ENCODE data around the gene AK5. TPM values are rescaled to one million over a fixed set of nuclear protein-coding genes. Genes with fewer than 3 reads are reported as not detected.

Gene AK5
- total and polyA plus RNA-seq, 2 of the 4 experiments (the other 2 are of a cell fraction): 22.5 to 25.8 TPM

- H3K9me1 ChIP-seq (ENCODE audit: insufficient read depth, low read length): 0 out of 2 replicates have a peak, but pooled peaks cover 3% of the 10 kb centered on the region
- H3K4ac ChIP-seq (ENCODE audit: low read depth, low read length): no peak overlapping the region
- H2BK20ac ChIP-seq (ENCODE audit: low read depth, low read length): no peak overlapping the region
- in situ Hi-C loops (cut with MboI; ENCODE audit: low sequenced_read_pairs) (no loop called here), dilution Hi-C loops (cut with HindIII; ENCODE audit: low sequenced_read_pairs, unreplicated experiment) (no loop called here), intact Hi-C loops (cut with micrococcal nuclease) (no loop called here)
- TF ChIP-seq ELK1 (IDR thresholded peaks at IDR 0.05; ENCODE audit: borderline replicate concordance, low read depth, low read length): no peak
- no peak for TF ChIP-seq POLR2A (IDR thresholded peaks at IDR 0.05; ENCODE audit: low read depth, low read length)
- TF ChIP-seq CEBPB (IDR thresholded peaks at IDR 0.05; ENCODE audit: low read depth, low read length): peak; percentile 76
- no peak overlapping the region for H3K27ac ChIP-seq (ENCODE audit: insufficient read depth, low read length)
- H3K36me3 ChIP-seq (ENCODE audit: control insufficient read depth, insufficient read depth, low read length): no peaks in the 10 kb centered on the region
- peaks cover 3% of the 10 kb centered on the region; the same call in 1 of the 2 replicates for H3K4me1 ChIP-seq (ENCODE audit: control insufficient read depth, insufficient read depth, low read length)
- no peak overlapping the region for H2BK120ac ChIP-seq (ENCODE audit: low read depth, low read length)
- H4K91ac ChIP-seq (ENCODE audit: insufficient read depth, low read depth, low read length): no peak overlapping the region
- H2AK5ac ChIP-seq (ENCODE audit: low read depth, low read length): no peak overlapping the region
- H3K79me1 ChIP-seq (ENCODE audit: low read depth in 1 of 2, low read length in 2 of 2): no peaks in the 10 kb centered on the region
- ChIA-PET CTCF (interaction anchor here (0.5 kb wide), 1 partner anchor 424 kb away, joined by 3 read pairs; no protein-coding TSS in a partner anchor), POLR2A (ENCODE audit: unreplicated experiment) (no interaction called here)
- no peak overlapping the region for H2AFZ ChIP-seq (replicated peaks; ENCODE audit: low read length, poor library complexity)
- H3K14ac ChIP-seq (replicated peaks; ENCODE audit: low read depth, low read length): no peak overlapping the region
- H3K9ac ChIP-seq (ENCODE audit: low read depth, low read length): no peak overlapping the region
- no peak overlapping the region for H4K5ac ChIP-seq (ENCODE audit: low read depth, low read length)
- no peak overlapping the region for H3K4me3 ChIP-seq (ENCODE audit: insufficient read depth, low read depth, low read length)
- no peaks in the 10 kb centered on the region for H3K27me3 ChIP-seq (ENCODE audit: control insufficient read depth, insufficient read depth, low read length)
- no peak overlapping the region for H3K4me2 ChIP-seq (ENCODE audit: low read depth, low read length)
- DNase-seq (peak; percentile 19), ATAC-seq (ENCODE audit: low read depth) (no peak; the same call in 1 of the 2 replicates)
- H4K20me1 ChIP-seq (ENCODE audit: insufficient read depth, low read length): no peaks in the 10 kb centered on the region
- no peak overlapping the region for H4K8ac ChIP-seq (ENCODE audit: low read depth in 2 of 2, low read length in 2 of 2)
- H3K18ac ChIP-seq (ENCODE audit: low read depth, low read length): no peak overlapping the region
- H3K56ac ChIP-seq (ENCODE audit: extremely low read depth, insufficient read depth, low read length): no peak overlapping the region
- H2AK9ac ChIP-seq (replicated peaks; ENCODE audit: low read depth, low read length, poor library complexity): no peak overlapping the region
- H3K9me3 ChIP-seq (ENCODE audit: control insufficient read depth, insufficient read depth, low read length): no peaks in the 10 kb centered on the region
- no peak overlapping the region for H2BK5ac ChIP-seq (ENCODE audit: low read depth, low read length, poor library complexity, severe bottlenecking)
- no peak overlapping the region for H3K23ac ChIP-seq (ENCODE audit: low read depth, low read length)
- BruUV-seq (replicated peaks): no TSS peak
- H2BK15ac ChIP-seq (ENCODE audit: low read depth, low read length): no peak overlapping the region
Measured at GRCh38 chr1:77273891-77274290, 7.9 kb upstream of the AK5 start.
